ENCODE measurements around the gene CACNG7.

The CACNG7 gene

GRCh38 chr19:53903055-53903680, 5.9 kb upstream of the CACNG7 start:
- DNase-seq: no peak

GRCh38 chr19:53904909-53905308, 4.2 kb upstream of the CACNG7 start:
- DNase-seq: no peak

GRCh38 chr19:53905787-53906186, 3.3 kb upstream of the CACNG7 start:
- no peak for DNase-seq

GRCh38 chr19:53906211-53907192, 2.6 kb upstream of the CACNG7 start:
- DNase-seq: peak in 46 of 58 donors; percentile 5 to 70 (median 38)

- peak in 11 of 58 donors; percentile 13 to 56 (median 32) for DNase-seq
These were observed 1.9 kb upstream of the CACNG7 start for GRCh38 chr19:53907193-53907581.

GRCh38 chr19:53907690-53908089, 1.4 kb upstream of the CACNG7 start:
- DNase-seq: peak in 10 of 58 donors; percentile 23 to 65 (median 46)

GRCh38 chr19:53908106-53908934, 758 bp upstream of the CACNG7 start:
- DNase-seq: peak in 57 of 58 donors; percentile 28 to 92 (median 82)

- DNase-seq: peak in 4 of 58 donors; percentile 4 to 35 (median 26)
These were observed 542 bp downstream of the CACNG7 start for GRCh38 chr19:53909471-53910169.

- DNase-seq: peak in 7 of 58 donors; percentile 0 to 17 (median 6)
These were observed 1.1 kb downstream of the CACNG7 start for GRCh38 chr19:53910170-53910518.

GRCh38 chr19:53912653-53913052, 3.6 kb downstream of the CACNG7 start:
- no peak for DNase-seq

GRCh38 chr19:53915000-53915399, 5.9 kb downstream of the CACNG7 start:
- DNase-seq: no peak

GRCh38 chr19:53916004-53916403, 6.9 kb downstream of the CACNG7 start:
- DNase-seq: no peak

GRCh38 chr19:53917356-53917755, 8.3 kb downstream of the CACNG7 start:
- DNase-seq: peak in 1 of 58 donors; percentile 15

- no peak for DNase-seq
These were observed 18.7 kb downstream of the CACNG7 start for GRCh38 chr19:53927739-53928138.

- no peak for DNase-seq
These were observed 27.0 kb downstream of the CACNG7 start for GRCh38 chr19:53936029-53936428.

GRCh38 chr19:53942001-53942786, 33.1 kb downstream of the CACNG7 start:
- peak in 3 of 58 donors; percentile 7 to 42 (median 10) for DNase-seq

GRCh38 chr19:53944416-53944815, 35.3 kb downstream of the CACNG7 start:
- DNase-seq: no peak

GRCh38 chr19:53944933-53945332, 35.9 kb downstream of the CACNG7 start:
- no peak for DNase-seq

GRCh38 chr19:53945441-53945840, 36.4 kb downstream of the CACNG7 start:
- DNase-seq: peak in 11 of 58 donors; percentile 7 to 58 (median 28)

- no peak for DNase-seq
These were observed 36.9 kb downstream of the CACNG7 start for GRCh38 chr19:53945998-53946397.

All from anterior cingulate cortex (tissue), 58 donors.